KMS-11 (cell line): ENCODE results near the gene GGA1.
A peak's percentile ranks its signal among the peaks of the same experiment; 100 is the strongest.

Experiments
- H2AFZ ChIP-seq: fragments of 200-600 bp; sonication (generic); 2 replicates; pipeline ENCODE4 v1.6.1; 2016; ENCODE audit warnings: antibody characterized with exemption, mixed run types, low read depth
- H3K27ac ChIP-seq: fragments of 200-600 bp; sonication (generic); 2 replicates; pipeline ENCODE4 v1.6.1; 2016; ENCODE audit warnings: mild to moderate bottlenecking, mixed run types
- H3K27me3 ChIP-seq: fragments of 200-600 bp; sonication (generic); 2 replicates; pipeline ENCODE4 v1.6.1; 2017; ENCODE audit warnings: mild to moderate bottlenecking, low read depth, mixed run types, moderate library complexity; ENCODE audit not compliant: insufficient read depth
- H3K36me3 ChIP-seq: fragments of 200-600 bp; sonication (generic); 2 replicates; pipeline ENCODE4 v1.6.1; 2017; ENCODE audit warnings: mild to moderate bottlenecking, mixed run types; ENCODE audit not compliant: insufficient read depth
- H3K4me1 ChIP-seq: fragments of 200-600 bp; sonication (generic); 2 replicates; pipeline ENCODE4 v1.6.1; 2016; ENCODE audit warnings: mild to moderate bottlenecking, low read depth, mixed run types; ENCODE audit not compliant: poor library complexity, severe bottlenecking
- H3K4me2 ChIP-seq: fragments of 200-600 bp; sonication (generic); 2 replicates; pipeline ENCODE4 v1.7.0; 2016; ENCODE audit warnings: mild to moderate bottlenecking, mixed run types
- H3K4me3 ChIP-seq: fragments of 200-600 bp; sonication (generic); IDR thresholded peaks from 2 replicates; pipeline ENCODE4 v1.6.1; 2017; ENCODE audit warnings: low read depth, low read length, mixed read lengths; ENCODE audit not compliant: insufficient read depth
- H3K79me2 ChIP-seq: fragments of 200-600 bp; sonication (generic); 2 replicates; pipeline ENCODE4 v1.6.1; 2016; ENCODE audit warnings: low read depth, mixed run types; ENCODE audit not compliant: insufficient read depth
- H3K9ac ChIP-seq: fragments of 200-600 bp; sonication (generic); 2 replicates; pipeline ENCODE4 v1.6.1; 2016; ENCODE audit warnings: mild to moderate bottlenecking, mixed run types
- H4K20me1 ChIP-seq: fragments of 200-600 bp; sonication (generic); 2 replicates; pipeline ENCODE4 v1.6.1; 2016; ENCODE audit warnings: mild to moderate bottlenecking, mixed run types; ENCODE audit not compliant: insufficient read depth
- TF ChIP-seq, protein P1 (sequence below): fragments of 200-600 bp; sonication (generic); conservative IDR thresholded peaks from 2 replicates; pipeline ENCODE4 v1.6.1; 2017; ENCODE audit warnings: low read depth, mild to moderate bottlenecking, antibody characterized with exemption, low read length, moderate library complexity, mixed read lengths

The GGA1 gene

DNA sequence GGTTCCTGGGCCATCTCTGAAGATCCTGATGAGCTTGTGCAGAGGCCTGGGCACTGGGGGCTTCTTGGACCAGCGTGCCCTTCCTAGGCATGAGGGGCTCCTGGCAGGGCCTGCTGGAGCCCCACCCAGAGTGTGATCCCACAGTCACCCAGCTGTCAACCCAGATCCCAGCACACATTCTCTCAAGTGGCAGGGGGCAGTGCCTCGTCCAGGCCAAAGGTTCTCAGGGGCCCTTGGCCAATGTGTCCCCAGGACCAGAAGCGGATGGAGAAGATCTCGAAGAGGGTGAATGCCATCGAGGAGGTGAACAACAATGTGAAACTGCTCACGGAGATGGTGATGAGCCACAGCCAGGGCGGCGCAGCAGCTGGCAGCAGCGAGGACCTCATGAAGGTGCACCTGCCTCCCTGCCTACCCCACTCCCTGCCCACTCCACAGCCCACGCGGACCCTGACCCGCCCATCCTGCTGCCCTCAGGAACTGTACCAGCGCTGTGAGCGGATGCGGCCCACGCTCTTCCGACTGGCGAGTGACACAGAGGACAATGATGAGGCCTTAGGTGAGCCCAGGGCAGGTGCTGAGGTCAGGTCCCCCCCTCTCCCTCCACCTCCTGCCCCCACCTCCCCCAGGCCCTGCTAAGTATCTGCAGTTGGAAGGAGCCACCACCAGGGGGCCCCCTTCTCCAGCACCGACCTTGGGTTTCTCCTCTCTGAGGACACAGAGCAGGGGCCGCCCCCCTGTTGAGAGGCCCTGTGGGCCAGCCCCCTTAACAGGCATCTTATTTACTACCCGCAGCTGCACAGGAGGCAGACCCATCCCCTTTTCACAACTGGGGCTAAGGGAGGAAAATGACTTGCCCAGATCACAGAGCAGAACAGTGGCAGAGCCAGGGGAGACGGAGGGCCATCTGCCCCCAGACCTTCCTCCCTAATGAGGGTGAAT is 14.7 kb downstream of the GGA1 start:
- Histone ChIP-seq H3K36me3 (no peaks in the 10 kb centered on the region), H2AFZ (no peak overlapping the region), H4K20me1 (no peaks in the 10 kb centered on the region), H3K27me3 (no peaks in the 10 kb centered on the region), H3K4me1 (peaks cover 44% of the 10 kb centered on the region), H3K79me2 (no peaks in the 10 kb centered on the region), H3K27ac (no peak overlapping the region), H3K4me3 (no peak overlapping the region), H3K4me2 (no peak overlapping the region), H3K9ac (no peak overlapping the region)
- TF ChIP-seq, protein P1, sequence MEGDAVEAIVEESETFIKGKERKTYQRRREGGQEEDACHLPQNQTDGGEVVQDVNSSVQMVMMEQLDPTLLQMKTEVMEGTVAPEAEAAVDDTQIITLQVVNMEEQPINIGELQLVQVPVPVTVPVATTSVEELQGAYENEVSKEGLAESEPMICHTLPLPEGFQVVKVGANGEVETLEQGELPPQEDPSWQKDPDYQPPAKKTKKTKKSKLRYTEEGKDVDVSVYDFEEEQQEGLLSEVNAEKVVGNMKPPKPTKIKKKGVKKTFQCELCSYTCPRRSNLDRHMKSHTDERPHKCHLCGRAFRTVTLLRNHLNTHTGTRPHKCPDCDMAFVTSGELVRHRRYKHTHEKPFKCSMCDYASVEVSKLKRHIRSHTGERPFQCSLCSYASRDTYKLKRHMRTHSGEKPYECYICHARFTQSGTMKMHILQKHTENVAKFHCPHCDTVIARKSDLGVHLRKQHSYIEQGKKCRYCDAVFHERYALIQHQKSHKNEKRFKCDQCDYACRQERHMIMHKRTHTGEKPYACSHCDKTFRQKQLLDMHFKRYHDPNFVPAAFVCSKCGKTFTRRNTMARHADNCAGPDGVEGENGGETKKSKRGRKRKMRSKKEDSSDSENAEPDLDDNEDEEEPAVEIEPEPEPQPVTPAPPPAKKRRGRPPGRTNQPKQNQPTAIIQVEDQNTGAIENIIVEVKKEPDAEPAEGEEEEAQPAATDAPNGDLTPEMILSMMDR: peak; percentile 87

DNA sequence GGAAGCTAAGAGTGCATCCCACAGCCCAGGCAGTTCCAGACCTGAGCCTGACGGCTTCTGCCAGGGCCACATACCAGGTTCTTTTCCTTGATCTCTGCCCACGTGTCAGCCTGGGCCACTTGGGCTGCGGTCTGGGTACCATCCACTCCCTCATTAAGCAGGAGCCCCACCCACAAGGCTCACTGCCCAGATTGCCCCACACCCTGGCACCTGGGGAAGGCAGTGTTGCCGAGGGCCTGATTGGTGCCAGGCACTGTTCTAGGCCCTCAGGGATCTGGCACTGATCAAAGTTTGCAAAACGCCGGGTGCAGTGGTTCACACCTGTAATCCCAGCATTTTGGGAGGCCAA is 15.4 kb downstream of the GGA1 start:
- TF ChIP-seq, protein P1: no peak
- Histone ChIP-seq H4K20me1 (no peaks in the 10 kb centered on the region), H3K36me3 (no peaks in the 10 kb centered on the region)

DNA sequence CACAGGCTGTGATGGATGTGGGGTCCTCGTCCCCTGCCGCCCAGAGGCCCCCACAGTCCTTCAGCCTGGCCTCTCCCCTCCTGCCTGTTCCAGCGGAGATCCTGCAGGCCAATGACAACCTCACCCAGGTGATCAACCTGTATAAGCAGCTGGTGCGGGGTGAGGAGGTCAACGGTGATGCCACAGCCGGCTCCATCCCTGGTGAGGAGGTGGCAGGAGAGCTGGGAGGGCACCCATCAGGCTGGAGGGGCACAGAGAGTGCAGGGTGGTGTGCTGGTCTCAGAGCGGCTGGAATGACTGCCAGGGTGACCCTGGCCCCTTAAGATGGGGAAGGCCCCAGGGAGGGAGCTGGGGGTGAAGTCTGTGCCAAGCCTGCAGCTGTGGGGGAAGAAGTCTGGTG is 16.2 kb downstream of the GGA1 start:
- H4K20me1 ChIP-seq: no peaks in the 10 kb centered on the region
- H3K79me2 ChIP-seq: no peaks in the 10 kb centered on the region
- H2AFZ ChIP-seq: no peak overlapping the region
- peaks cover 45% of the 10 kb centered on the region for H3K4me1 ChIP-seq
- no peak overlapping the region for H3K4me2 ChIP-seq
- no peak overlapping the region for H3K9ac ChIP-seq
- H3K27me3 ChIP-seq: no peaks in the 10 kb centered on the region
- TF ChIP-seq, protein P1: no peak
- H3K36me3 ChIP-seq: no peaks in the 10 kb centered on the region
- no peak overlapping the region for H3K4me3 ChIP-seq
- no peak overlapping the region for H3K27ac ChIP-seq

More for the DNA sequence above, 15.4 kb downstream of the GGA1 start:
- no peak overlapping the region for H3K4me3 ChIP-seq
- H3K27ac ChIP-seq: no peak overlapping the region
- H2AFZ ChIP-seq: no peak overlapping the region
- no peaks in the 10 kb centered on the region for H3K27me3 ChIP-seq
- H3K79me2 ChIP-seq: no peaks in the 10 kb centered on the region
- H3K4me2 ChIP-seq: no peak overlapping the region
- H3K4me1 ChIP-seq: peaks cover 45% of the 10 kb centered on the region
- no peak overlapping the region for H3K9ac ChIP-seq

DNA sequence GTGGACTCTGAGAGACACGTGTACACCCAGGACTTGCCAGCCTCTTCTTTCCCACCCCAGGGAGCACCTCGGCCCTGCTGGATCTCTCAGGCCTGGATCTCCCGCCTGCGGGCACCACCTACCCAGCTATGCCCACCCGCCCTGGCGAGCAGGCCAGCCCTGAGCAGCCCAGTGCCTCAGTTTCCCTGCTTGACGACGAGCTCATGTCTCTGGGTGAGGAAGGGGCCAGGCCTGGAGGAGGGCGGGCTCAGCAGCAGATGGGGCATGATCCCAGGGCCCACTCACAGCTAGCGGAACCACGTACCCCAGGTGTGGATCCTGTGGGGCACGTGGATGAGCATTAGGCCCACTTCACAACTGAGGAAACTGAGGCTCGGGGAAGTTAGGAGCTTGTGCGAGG is 17.1 kb downstream of the GGA1 start:
- H3K9ac ChIP-seq: no peak overlapping the region
- peaks cover 45% of the 10 kb centered on the region for H3K4me1 ChIP-seq

More for the DNA sequence above, 17.1 kb downstream of the GGA1 start:
- TF ChIP-seq, protein P1: no peak
- Histone ChIP-seq H3K4me3 (no peak overlapping the region), H3K36me3 (no peaks in the 10 kb centered on the region), H3K27ac (no peak overlapping the region), H3K27me3 (no peaks in the 10 kb centered on the region), H2AFZ (no peak overlapping the region), H3K4me2 (peak overlapping the region; percentile 39; the same call in 1 of the 2 replicates), H3K79me2 (no peaks in the 10 kb centered on the region), H4K20me1 (no peaks in the 10 kb centered on the region)
